Measurements from ENCODE around the gene HSPB3. TPM values are rescaled to one million over a fixed set of nuclear protein-coding genes. Genes with fewer than 3 reads are reported as not detected.

The HSPB3 gene
- total and polyA plus RNA-seq, 2 of the 4 experiments (the other 2 are of a cell fraction), result 0.31 to 0.54 TPM

Other genes starting within 250 kb of the HSPB3 start
- 19.2 TPM in 2 replicates for gene ARL15, start 145.1 kb upstream of the HSPB3 start, total RNA-seq (2012; rRNA removed)
- 6.6 and 7.3 TPM in 2 replicates for gene ARL15, start 145.1 kb upstream of the HSPB3 start, polyA plus RNA-seq (2012; rRNA removed)
- gene SNX18, start 62.1 kb downstream of the HSPB3 start, total RNA-seq (2012; rRNA removed), result 50.0 and 67.8 TPM in 2 replicates
- gene SNX18, start 62.1 kb downstream of the HSPB3 start, polyA plus RNA-seq (2012; rRNA removed), result 31.2 and 40.1 TPM in 2 replicates